Stomach smooth muscle (tissue), 2 donors: Measurements from ENCODE around the gene TSC22D4.

Experiments
- H3K27ac ChIP-seq: one replicate; pipeline ENCODE4 v1.7.0; 2013; ENCODE audit warnings: mild to moderate bottlenecking, low read length, inconsistent platforms
- H3K27me3 ChIP-seq, 2 donors: one replicate each; pipeline ENCODE4 v1.7.0; 2013; ENCODE audit warnings: low read length in 2 of 2; ENCODE audit not compliant: insufficient read depth in 2 of 2, control insufficient read depth in 1 of 2
- H3K36me3 ChIP-seq, 2 donors: one replicate each; pipeline ENCODE4 v1.7.0; 2013; ENCODE audit warnings: low read length in 2 of 2; ENCODE audit not compliant: control insufficient read depth in 2 of 2, insufficient read depth in 2 of 2
- H3K4me1 ChIP-seq: one replicate; pipeline ENCODE4 v1.7.0; 2013; ENCODE audit warnings: low read length; ENCODE audit not compliant: control insufficient read depth, insufficient read depth
- H3K4me3 ChIP-seq, 2 donors: one replicate each; pipeline ENCODE4 v1.7.0; 2013; ENCODE audit warnings: low read length in 2 of 2
- H3K9ac ChIP-seq, 2 donors: one replicate each; pipeline ENCODE4 v1.7.0; 2013; ENCODE audit warnings: low read length in 2 of 2, mild to moderate bottlenecking in 1 of 2
- H3K9me3 ChIP-seq, 2 donors: one replicate each; pipeline ENCODE4 v1.7.0; 2013; ENCODE audit warnings: low read length in 2 of 2; ENCODE audit not compliant: control insufficient read depth in 2 of 2
- donor health status: healthy.
- donor health status: Pancreatic carcinoma.

The TSC22D4 gene

DNA sequence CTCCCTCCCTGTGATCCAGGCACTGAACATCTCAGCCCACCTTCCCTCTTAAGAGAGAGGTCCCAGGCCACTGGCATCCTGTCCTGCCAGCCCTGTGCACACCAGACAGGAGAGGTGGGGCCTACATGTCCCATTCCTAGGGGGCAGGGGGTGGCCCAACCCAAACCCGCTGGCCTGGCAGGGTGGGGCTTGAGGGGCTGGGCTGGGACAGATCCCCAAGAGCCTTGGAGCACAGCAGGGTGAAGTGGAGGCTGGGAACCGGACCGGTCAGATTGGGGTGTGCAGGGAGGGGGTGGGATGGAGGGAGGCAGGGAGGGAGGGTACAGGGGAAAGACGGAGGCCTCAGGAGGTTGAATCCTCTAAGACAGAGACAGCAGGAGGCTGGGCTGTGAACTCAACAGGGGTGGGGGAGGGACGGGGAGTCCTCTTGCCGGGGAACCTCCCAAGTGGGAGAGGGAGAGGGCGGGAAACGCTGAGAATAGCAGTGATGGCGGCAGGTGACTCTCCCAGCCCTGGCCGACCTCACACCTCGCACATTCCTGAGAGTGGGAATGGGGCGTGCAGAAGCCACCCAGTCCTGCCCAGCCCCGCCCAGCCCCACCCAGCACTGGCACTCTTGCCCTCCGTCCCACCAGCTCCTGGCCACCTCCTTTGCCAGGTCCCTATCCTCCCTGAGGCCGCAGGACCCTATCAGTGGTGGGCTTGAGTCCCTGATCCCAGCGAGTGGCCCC is 6.7 kb downstream of the TSC22D4 start:
- H3K9me3 ChIP-seq: no peaks in the 10 kb centered on the region
- no peak overlapping the region for H3K9ac ChIP-seq
- H3K36me3 ChIP-seq: peaks cover 12 to 14% of the 10 kb centered on the region in 2 donors
- H3K27me3 ChIP-seq: no peaks in the 10 kb centered on the region
- no peak overlapping the region for H3K27ac ChIP-seq
- H3K4me3 ChIP-seq: no peak overlapping the region
- H3K4me1 ChIP-seq: peaks cover 42% of the 10 kb centered on the region

DNA sequence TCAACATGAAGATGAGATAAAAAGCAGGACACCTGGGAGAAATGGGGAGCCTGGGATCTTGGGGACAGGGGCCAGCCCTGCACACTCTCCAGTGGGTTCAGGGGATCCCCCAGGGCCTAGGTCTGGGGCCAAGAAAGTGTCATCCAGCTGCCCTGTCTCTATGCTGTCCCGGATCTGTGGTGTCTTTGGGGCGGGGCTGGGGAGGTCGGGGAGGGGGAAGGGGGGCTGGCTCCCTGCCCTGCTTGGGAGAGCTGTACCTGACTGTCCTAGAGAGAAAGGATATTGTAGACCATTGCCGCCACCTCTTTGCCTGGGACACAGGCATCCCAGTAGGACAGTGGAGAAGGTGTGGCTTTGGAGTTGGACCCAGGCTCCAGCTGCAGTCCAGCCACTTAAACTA is 8.0 kb downstream of the TSC22D4 start:
- Histone ChIP-seq H3K4me3 (no peak overlapping the region), H3K27me3 (no peaks in the 10 kb centered on the region), H3K9ac (no peak overlapping the region), H3K9me3 (no peaks in the 10 kb centered on the region), H3K36me3 (peaks cover 13 to 14% of the 10 kb centered on the region in 2 donors), H3K4me1 (peaks cover 37% of the 10 kb centered on the region), H3K27ac (no peak overlapping the region)

DNA sequence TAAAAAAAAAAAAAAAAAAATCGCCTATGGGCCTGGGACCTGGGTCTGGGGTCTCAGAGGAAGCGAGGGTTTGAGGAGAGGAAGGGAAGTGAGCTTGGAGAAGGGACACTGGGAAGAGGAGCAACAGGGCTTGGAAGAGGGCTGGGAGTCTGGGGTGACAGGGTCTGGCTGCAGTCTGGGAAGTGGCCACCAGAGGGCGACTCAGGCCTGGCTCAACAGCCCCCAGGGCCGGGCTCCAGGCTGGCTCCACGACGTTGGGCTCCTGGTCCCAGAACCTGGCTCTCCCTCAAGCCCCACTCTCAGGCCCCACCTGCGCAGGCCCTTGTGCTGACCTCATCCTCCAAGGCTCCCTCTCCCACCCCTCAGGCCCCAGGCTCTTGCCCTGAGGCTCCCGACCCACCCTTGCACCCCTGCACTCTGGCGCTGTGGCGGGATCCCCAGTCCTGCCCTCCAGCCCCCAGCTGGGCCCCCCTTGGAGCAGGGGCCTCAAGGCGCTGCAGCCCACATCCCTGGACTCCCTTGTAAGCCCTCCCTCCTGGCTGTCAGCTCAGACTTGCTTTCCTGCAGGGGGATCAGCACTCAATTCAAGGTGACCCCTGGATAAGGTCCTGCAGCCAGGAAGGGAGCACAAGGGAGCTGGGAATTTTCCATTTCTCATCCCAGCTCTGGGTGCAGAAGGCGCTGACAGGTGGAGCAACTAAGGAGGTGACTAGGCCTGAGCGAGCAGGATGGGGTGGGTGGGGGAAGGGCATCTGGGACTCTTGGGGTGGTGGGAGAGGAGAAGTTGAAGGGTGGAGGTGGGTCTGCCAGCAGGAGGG is 9.6 kb downstream of the TSC22D4 start:
- H3K4me1 ChIP-seq: peaks cover 31% of the 10 kb centered on the region
- H3K27ac ChIP-seq: no peak overlapping the region
- H3K36me3 ChIP-seq: peaks cover 12% of the 10 kb centered on the region in 2 donors
- H3K9ac ChIP-seq: no peak overlapping the region
- H3K27me3 ChIP-seq: no peaks in the 10 kb centered on the region
- no peaks in the 10 kb centered on the region for H3K9me3 ChIP-seq
- H3K4me3 ChIP-seq: no peak overlapping the region

DNA sequence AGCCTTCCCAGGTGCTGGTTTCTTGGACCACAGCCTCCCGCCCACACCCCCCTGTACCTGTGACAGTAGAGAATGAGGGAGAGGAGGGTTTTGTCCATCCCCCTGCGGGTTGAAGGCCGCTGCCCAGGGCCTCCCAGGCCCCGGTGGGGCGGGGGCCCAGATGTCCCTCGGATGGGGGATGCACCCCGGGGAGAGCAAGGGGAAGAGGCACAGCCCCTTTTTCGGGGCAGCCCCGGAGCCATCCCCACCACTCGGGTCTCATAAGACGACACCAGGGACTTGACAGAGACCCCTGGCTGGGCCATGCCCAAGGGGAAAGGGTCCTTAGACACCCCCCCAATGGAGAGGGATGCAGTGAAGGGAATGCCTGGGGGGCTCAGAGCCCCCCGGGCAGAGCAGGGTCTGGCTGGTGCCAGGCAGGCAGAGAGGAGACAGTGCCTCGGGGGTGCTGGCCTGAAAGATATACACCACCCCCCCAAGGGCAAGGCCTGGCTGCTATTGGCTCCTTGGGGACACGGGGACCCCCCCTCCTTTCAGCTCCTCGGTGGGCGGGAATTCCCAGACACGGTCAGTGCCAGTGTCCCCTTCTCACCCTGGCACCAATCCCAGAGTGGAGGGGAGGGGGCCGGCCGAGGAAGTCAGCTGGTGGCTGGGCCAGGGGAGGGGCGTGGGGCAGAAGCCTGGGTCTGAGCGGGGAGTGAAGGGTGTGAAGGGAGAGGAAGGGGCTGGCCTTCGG is 11.2 kb downstream of the TSC22D4 start:
- Histone ChIP-seq H3K4me3 (no peak overlapping the region), H3K9me3 (no peaks in the 10 kb centered on the region), H3K27ac (peak overlapping the region; percentile 41), H3K27me3 (no peaks in the 10 kb centered on the region), H3K36me3 (peaks cover 4 to 5% of the 10 kb centered on the region in 2 donors), H3K9ac (no peak overlapping the region), H3K4me1 (peaks cover 25% of the 10 kb centered on the region)

DNA sequence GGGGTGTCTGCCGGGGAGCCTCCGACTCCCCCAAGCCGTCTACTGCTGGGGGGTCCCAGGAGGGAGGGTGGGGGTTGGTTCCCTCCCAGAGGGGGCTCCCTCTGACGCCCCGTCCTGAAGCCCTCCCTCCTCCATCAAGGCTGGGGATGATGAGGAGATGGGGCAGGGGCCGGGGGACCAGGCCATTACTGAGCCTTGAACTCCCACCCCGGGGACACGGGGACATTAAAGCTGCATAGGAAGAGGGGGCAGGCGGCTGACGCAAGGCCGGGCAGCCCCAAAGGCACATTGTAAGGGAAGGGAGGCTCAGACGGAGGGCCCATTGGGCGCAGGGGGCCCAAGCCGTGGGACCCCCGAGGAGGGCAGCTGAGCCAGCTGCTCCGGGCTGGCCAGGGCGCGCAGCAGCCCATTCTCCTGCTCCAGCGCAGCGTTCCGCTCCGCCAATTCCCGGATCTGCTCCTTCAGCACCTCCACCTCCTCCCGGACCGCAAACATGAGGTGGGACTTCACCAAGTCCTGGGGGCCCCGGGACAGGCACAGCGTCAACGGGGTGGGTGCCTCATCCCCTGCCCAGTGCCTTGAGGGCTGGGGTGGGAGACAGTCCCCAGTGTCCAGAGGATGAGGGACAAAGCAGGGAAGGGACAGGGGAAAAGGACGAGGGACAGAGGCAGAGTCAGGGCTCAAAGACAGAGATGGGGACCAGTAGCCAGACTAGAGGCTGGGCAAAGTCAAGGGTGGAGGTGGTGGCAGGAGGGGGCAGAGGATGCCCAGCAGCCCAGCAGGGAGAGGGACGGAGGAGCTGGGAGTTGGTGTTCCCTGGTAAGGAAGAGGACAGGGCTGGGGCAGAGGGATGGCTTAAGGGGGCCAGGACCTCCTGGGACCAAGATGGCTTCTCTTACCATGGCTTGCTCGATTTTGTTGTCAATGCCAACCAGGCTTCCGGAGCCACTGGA is 12.1 kb downstream of the TSC22D4 start:
- Histone ChIP-seq H3K4me3 (peak overlapping the region in 1 of 2 donors; percentile 8), H3K4me1 (peaks cover 23% of the 10 kb centered on the region), H3K9ac (peak overlapping the region in 1 of 2 donors; percentile 5), H3K9me3 (no peaks in the 10 kb centered on the region), H3K27me3 (no peaks in the 10 kb centered on the region), H3K27ac (peak overlapping the region; percentile 41), H3K36me3 (peaks cover 2 to 3% of the 10 kb centered on the region in 2 donors)

DNA sequence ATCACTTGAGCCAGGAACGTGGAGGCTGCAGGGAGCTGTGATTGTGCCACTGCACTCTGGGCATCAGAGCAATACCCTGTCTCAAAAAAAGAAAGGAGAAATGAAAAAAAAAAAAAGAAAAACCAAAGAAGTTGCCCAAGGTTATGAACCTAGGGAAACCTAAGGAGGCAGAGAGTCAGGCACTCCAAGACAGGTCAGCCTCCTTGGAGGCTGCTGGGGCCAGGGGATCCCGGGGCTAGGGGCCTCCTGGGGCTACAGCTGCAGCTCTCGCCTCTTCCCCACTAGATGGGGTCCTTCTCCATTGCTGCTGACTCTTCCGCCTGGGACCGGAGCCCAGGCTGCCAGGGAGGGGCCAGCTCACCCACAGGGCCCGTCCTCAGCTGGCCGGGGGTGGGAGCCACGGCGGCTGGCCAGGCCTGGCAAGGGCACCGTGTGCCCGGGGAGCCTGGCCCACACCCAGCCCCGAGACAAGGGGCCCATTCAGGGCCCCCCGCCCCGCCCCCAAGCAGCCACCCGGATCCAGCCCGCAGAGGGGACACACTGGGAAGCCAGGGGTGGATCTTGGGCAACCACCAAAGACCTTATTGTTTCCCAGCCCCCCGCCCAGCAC is 13.2 kb downstream of the TSC22D4 start:
- no peak overlapping the region for H3K27ac ChIP-seq
- peak overlapping the region in 1 of 2 donors; percentile 28 for H3K9ac ChIP-seq
- peaks cover 21% of the 10 kb centered on the region for H3K4me1 ChIP-seq

DNA sequence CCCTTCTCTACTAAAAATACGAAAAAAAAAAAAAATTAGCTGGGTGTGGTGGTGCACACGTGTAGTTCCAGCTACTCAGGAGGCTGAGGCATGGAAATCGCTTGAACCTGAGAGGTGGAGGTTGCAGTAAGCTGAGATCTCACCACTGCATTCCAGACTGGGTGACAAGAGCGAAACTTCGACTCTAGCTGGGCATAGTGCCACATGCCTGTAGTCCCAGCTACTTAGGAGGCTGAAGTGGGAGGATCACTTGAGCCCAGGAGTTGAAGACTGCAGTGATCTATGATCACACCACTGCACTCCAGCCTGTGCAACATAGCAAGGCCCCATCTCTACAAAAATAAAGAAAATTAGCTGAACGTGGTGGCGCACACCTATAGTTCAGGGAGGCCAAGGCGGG is 13.7 kb downstream of the TSC22D4 start:
- Histone ChIP-seq H3K4me1 (peaks cover 21% of the 10 kb centered on the region), H3K27ac (no peak overlapping the region), H3K36me3 (peaks cover 0 to 2% of the 10 kb centered on the region in 2 donors)

More for the DNA sequence above, 13.2 kb downstream of the TSC22D4 start:
- Histone ChIP-seq H3K9me3 (no peaks in the 10 kb centered on the region), H3K4me3 (no peak overlapping the region), H3K36me3 (peaks cover 0 to 2% of the 10 kb centered on the region in 2 donors), H3K27me3 (no peaks in the 10 kb centered on the region)

DNA sequence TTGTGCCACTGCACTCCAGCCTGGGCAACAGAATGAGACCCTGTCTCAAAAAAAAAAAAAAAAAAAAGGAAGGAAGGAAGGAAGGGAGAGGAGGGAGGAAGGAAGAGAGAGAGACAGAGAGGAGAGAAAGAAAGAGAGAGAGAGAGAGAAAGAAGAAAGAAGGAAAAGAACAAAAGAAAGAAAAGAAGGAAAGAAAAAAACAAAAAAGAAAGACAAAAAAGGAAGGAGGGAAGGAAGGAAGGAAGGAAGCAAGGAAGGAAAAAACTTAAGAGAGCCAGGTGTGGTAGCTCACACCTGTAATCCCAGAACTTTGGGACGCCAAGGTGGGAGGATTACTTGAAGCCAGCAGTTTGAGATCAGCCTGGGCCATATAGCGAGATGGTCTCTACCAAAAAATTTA is 14.2 kb downstream of the TSC22D4 start:
- no peaks in the 10 kb centered on the region for H3K27me3 ChIP-seq
- H3K4me1 ChIP-seq: peaks cover 20% of the 10 kb centered on the region
- no peaks in the 10 kb centered on the region for H3K9me3 ChIP-seq
- H3K4me3 ChIP-seq: no peak overlapping the region
- H3K9ac ChIP-seq: no peak overlapping the region
- peaks cover 0 to 2% of the 10 kb centered on the region in 2 donors for H3K36me3 ChIP-seq
- H3K27ac ChIP-seq: no peak overlapping the region

More for the DNA sequence above, 13.7 kb downstream of the TSC22D4 start:
- no peak overlapping the region for H3K4me3 ChIP-seq
- H3K9me3 ChIP-seq: no peaks in the 10 kb centered on the region
- H3K27me3 ChIP-seq: no peaks in the 10 kb centered on the region
- H3K9ac ChIP-seq: peak overlapping the region; percentile 28 to 29

DNA sequence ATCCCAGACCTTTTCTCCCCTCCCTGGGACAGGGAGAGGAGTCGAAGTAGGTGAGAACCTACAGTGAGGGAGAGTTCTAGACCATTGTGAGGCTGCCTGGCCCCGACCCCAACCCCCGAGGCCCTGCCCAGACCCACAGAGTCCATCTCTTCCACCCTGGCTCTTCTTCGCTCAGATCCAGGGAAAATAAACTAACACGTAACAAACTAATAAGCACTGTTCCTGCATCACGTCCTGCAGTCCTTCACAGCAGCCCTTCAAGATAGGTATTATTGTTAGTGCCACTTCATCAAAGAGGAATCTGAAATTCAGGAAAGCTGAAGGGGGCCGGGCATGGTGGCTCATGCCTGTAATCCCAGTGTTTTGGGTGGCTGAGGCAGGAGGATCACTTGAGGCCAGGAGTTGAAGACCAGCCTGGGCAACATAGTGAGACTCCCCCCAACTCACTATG is 14.8 kb downstream of the TSC22D4 start, which contains the start of gene SPACDR:
Gene SPACDR (minus strand): TSS at position 51 of the 451 bp plus-strand sequence. CDS start 235 bp downstream, outside the sequence.
- no peak within 1 kb of the TSS for H3K27ac ChIP-seq
- peaks cover 15% of the 10 kb centered on the region for H3K4me1 ChIP-seq
- no peak within 1 kb of the TSS for H3K4me3 ChIP-seq
- no peaks in the 10 kb centered on the region for H3K9me3 ChIP-seq
- no peak within 1 kb of the TSS for H3K9ac ChIP-seq
- H3K36me3 ChIP-seq: peaks cover 0 to 2% of the 10 kb centered on the region in 2 donors
- no peaks in the 10 kb centered on the region for H3K27me3 ChIP-seq
